ENCODE results near the gene RAD23A. TPM values are rescaled to one million over a fixed set of nuclear protein-coding genes. Genes with fewer than 3 reads are reported as not detected.

The RAD23A gene
- total and polyA plus RNA-seq, 10 of the 15 experiments (the other 5 are each of a cell fraction or from before 2014, with no cell fraction given): 8.8 to 198 (median 119) TPM

GRCh38 chr19:12932392-12933286 is 13.0 kb upstream of the RAD23A start:
- CTCF ChIA-PET: interaction anchor here (0.5 to 2.4 kb wide), 10 partner anchors 14 to 1572 kb away, joined by 3 to 18 read pairs (median 4); partner anchors contain the start of genes DNASE2, GCDH and SYCE2
- intact Hi-C loops (cut with micrococcal nuclease; ENCODE audit: unreplicated experiment) (no loop called here), in situ Hi-C loops (cut with MboI) (no loop called here)
- 20% methylated on average over 16 of the region's 16 CpGs for WGBS (ENCODE audit: insufficient coverage, insufficient replicate concordance, low lambda C conversion rate, missing lambda C conversion rate)
- POLR2A ChIA-PET: interaction anchor here (0.5 to 2.7 kb wide), 14 partner anchors 11 to 396 kb away, joined by 3 to 9 read pairs (median 4); partner anchors contain the start of genes DNASE2, GCDH, SYCE2 and TRIR
- no peaks in the 10 kb centered on the region; the same call in 1 of the 2 replicates for H4K20me1 ChIP-seq (ENCODE audit: control insufficient read depth, insufficient read depth)
- peaks cover 7 to 19% of the 10 kb centered on the region in 2 experiments; a peak in 3 of 4 replicates for H3K36me3 ChIP-seq (ENCODE audit: control insufficient read depth in 2 of 2, insufficient read depth in 2 of 2, low read length in 1 of 2)
- H2AFZ ChIP-seq (ENCODE audit: control insufficient read depth, low read depth, low read length): peak overlapping the region; percentile 68
- H3K4me2 ChIP-seq (ENCODE audit: control insufficient read depth, insufficient read depth): peak overlapping the region; percentile 67
- H3K9me3 ChIP-seq (replicated peaks; ENCODE audit: control insufficient read depth, insufficient read depth, low read length): no peaks in the 10 kb centered on the region
- ATAC-seq: peak; percentile 26
- peaks cover 14% of the 10 kb centered on the region for H3K4me1 ChIP-seq (ENCODE audit: control insufficient read depth, insufficient read depth, low read length)
- SMC1A ChIA-PET (ENCODE audit: uncharacterized antibody, unreplicated experiment): interaction anchor here (0.6 to 3.2 kb wide), 9 partner anchors 8 to 97 kb away, joined by 3 to 14 read pairs (median 6); partner anchors contain the start of genes GCDH and SYCE2
- DNase-seq (ENCODE audit: low read depth, low spot score): no peak
- BruUV-seq (replicated peaks): no TSS peak
- no peaks in the 10 kb centered on the region for H3K27me3 ChIP-seq (replicated peaks in 1 of 2; ENCODE audit: control insufficient read depth in 2 of 2, insufficient read depth in 2 of 2, low read length in 1 of 2)
- no peak for FAIRE-seq
- peak overlapping the region; percentile 95 for H3K9ac ChIP-seq (ENCODE audit: control insufficient read depth, insufficient read depth, low read length)
- H3K79me2 ChIP-seq (ENCODE audit: control insufficient read depth, insufficient read depth, low read length): peaks cover 32% of the 10 kb centered on the region
- RAD21 ChIA-PET (ENCODE audit: unreplicated experiment): interaction anchor here (0.5 to 2.4 kb wide), 7 partner anchors 33 to 1612 kb away, joined by 3 to 11 read pairs (median 4); partner anchors contain the start of gene GCDH
- peak overlapping the region; percentile 91 for H3K4me3 ChIP-seq
- H3K27ac ChIP-seq (ENCODE audit: control insufficient read depth, insufficient read depth): peak overlapping the region; percentile 82
- TF ChIP-seq CREB1 (IDR thresholded peaks at IDR 0.05; ENCODE audit: low read depth): peak; percentile 83; the same call in 1 of the 2 replicates
- TF ChIP-seq MXI1 (IDR thresholded peaks at IDR 0.05; ENCODE audit: low read depth, low read length): no peak
- no peak for TF ChIP-seq ZNF217 (IDR thresholded peaks at IDR 0.05)
- no peak for TF ChIP-seq SIN3A (IDR thresholded peaks at IDR 0.05; ENCODE audit: low read depth, low read length)
- TF ChIP-seq MEF2B (IDR thresholded peaks at IDR 0.05; ENCODE audit: partially characterized antibody, poor library complexity, severe bottlenecking): no peak
- 0 out of 2 replicates have a peak, but pooled peaks have one; percentile 4 for TF ChIP-seq CBFB (IDR thresholded peaks at IDR 0.05; ENCODE audit: low read depth)
- TF ChIP-seq, protein P1, sequence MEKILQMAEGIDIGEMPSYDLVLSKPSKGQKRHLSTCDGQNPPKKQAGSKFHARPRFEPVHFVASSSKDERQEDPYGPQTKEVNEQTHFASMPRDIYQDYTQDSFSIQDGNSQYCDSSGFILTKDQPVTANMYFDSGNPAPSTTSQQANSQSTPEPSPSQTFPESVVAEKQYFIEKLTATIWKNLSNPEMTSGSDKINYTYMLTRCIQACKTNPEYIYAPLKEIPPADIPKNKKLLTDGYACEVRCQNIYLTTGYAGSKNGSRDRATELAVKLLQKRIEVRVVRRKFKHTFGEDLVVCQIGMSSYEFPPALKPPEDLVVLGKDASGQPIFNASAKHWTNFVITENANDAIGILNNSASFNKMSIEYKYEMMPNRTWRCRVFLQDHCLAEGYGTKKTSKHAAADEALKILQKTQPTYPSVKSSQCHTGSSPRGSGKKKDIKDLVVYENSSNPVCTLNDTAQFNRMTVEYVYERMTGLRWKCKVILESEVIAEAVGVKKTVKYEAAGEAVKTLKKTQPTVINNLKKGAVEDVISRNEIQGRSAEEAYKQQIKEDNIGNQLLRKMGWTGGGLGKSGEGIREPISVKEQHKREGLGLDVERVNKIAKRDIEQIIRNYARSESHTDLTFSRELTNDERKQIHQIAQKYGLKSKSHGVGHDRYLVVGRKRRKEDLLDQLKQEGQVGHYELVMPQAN (conservative IDR thresholded peaks at IDR 0.05): no peak
- TF ChIP-seq CHD4 (IDR thresholded peaks at IDR 0.05): no peak
- no peak for TF ChIP-seq BCLAF1 (IDR thresholded peaks at IDR 0.05)
- no peak for TF ChIP-seq ZBED1 (IDR thresholded peaks at IDR 0.05; ENCODE audit: borderline replicate concordance)
- no peak for TF ChIP-seq BCL3 (IDR thresholded peaks at IDR 0.05; ENCODE audit: borderline replicate concordance, insufficient read depth, low read depth, low read length, poor library complexity, severe bottlenecking)
- TF ChIP-seq CHD2 (IDR thresholded peaks at IDR 0.05; ENCODE audit: borderline replicate concordance, low read depth, low read length): no peak
- TF ChIP-seq SREBF1 (IDR thresholded peaks at IDR 0.05; ENCODE audit: low read length): no peak
- TF ChIP-seq ZNF622 (IDR thresholded peaks at IDR 0.05): no peak

All from GM12878 (cell line).